Astrocyte (in vitro differentiated cells and primary cell): ENCODE measurements around the gene CCDC12.

Source experiments
- EZH2 ChIP-seq: IDR thresholded peaks from 2 replicates; pipeline ENCODE4 v1.6.1; 2012; ENCODE audit warnings: mild to moderate bottlenecking, low read length, inconsistent platforms; ENCODE audit not compliant: insufficient read depth
- TF ChIP-seq, protein P1 (sequence below): IDR thresholded peaks from 2 replicates; pipeline ENCODE4 v1.5.1; 2011; ENCODE audit warnings: low read depth, mild to moderate bottlenecking, inconsistent platforms, low read length, moderate library complexity; ENCODE audit not compliant: insufficient read depth

- TF ChIP-seq, protein P1, sequence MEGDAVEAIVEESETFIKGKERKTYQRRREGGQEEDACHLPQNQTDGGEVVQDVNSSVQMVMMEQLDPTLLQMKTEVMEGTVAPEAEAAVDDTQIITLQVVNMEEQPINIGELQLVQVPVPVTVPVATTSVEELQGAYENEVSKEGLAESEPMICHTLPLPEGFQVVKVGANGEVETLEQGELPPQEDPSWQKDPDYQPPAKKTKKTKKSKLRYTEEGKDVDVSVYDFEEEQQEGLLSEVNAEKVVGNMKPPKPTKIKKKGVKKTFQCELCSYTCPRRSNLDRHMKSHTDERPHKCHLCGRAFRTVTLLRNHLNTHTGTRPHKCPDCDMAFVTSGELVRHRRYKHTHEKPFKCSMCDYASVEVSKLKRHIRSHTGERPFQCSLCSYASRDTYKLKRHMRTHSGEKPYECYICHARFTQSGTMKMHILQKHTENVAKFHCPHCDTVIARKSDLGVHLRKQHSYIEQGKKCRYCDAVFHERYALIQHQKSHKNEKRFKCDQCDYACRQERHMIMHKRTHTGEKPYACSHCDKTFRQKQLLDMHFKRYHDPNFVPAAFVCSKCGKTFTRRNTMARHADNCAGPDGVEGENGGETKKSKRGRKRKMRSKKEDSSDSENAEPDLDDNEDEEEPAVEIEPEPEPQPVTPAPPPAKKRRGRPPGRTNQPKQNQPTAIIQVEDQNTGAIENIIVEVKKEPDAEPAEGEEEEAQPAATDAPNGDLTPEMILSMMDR, result no peak
- no peak for TF ChIP-seq EZH2
These were observed 5.4 kb downstream of the CCDC12 start for GRCh38 chr3:46971151-46971550.
